ENCODE results near the gene EXOSC7.
A peak's percentile ranks its signal among the peaks of the same experiment; 100 is the strongest.
"Not testable (repeated sequence)": the region's sequence is repeated elsewhere in the genome, so short reads cannot be mapped to it uniquely, and the experiment has no call there.

EXOSC7 gene

GRCh38 chr3:45027441-45027840, 51.4 kb downstream of the EXOSC7 start:
- DNase-seq: no peak

GRCh38 chr3:45029216-45029615, 53.2 kb downstream of the EXOSC7 start:
- DNase-seq: no peak

DNA sequence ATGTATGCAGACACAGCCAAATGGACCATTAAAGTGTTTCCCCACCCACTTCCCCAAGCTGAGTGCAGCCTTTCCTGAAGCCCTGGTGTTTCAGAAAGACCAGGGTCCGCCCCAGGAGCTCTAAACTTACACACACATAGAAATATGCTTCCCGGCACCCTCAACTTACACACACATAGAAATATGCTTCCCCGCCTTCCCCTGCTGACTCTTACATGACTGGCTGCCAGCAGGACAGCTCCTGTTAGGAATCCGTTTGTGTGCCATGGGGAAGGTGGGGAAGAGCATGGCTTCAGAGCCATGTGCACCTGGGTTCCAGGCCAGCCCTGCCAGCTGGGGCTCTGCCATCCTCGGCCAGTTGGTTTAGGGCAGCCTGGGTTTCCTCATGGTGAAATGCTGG, 53.6 kb downstream of the EXOSC7 start:
- DNase-seq: no peak

GRCh38 chr3:45031531-45031930, 55.5 kb downstream of the EXOSC7 start:
- DNase-seq: no peak

DNA sequence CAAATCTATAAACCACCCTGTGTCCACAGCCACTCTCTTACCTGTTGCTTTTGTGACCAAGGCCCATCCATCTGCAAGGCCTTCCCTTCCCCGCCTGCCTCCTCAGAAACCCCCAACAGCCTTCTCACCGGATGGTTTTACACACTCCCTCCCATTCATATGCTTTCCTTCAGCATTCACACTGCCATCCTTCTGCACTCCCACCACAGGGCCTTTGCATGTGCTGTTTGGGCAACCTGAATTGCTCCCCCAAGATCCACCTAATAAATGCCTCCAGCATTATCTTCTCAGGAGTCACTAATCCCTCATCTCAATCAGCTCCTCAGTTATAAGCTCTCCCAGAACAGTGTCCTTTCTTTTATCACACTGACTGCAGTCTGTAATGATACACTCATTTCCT, 56.1 kb downstream of the EXOSC7 start:
- DNase-seq: no peak

- no peak for DNase-seq
Measured at GRCh38 chr3:45033791-45034190, 57.7 kb downstream of the EXOSC7 start.

GRCh38 chr3:45034612-45035252, 58.7 kb downstream of the EXOSC7 start:
- peak in 1 of 2 donors; percentile 40 for DNase-seq

DNA sequence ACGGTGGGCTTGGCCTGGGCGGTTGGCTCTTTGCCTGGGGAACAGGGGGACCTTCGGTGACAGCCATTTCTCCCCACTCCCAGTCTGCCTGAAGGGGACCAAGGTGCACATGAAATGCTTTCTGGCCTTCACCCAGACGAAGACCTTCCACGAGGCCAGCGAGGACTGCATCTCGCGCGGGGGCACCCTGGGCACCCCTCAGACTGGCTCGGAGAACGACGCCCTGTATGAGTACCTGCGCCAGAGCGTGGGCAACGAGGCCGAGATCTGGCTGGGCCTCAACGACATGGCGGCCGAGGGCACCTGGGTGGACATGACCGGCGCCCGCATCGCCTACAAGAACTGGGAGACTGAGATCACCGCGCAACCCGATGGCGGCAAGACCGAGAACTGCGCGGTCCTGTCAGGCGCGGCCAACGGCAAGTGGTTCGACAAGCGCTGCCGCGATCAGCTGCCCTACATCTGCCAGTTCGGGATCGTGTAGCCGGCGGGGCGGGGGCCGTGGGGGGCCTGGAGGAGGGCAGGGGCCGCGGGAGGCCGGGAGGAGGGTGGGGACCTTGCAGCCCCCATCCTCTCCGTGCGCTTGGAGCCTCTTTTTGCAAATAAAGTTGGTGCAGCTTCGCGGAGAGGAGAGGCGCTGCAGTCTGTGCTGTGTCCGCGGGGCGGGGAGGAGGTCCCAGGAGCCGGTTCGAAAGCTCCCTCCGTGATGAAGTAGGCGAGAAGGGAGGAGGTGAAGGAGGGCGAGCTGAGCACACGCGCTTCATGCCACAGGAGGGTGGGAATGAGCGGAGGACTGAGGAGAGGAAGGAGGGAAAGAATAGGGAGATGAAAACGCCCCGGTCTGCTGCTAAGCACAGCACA, 59.6 kb downstream of the EXOSC7 start:
- DNase-seq: peak; percentile 33 to 37

DNA sequence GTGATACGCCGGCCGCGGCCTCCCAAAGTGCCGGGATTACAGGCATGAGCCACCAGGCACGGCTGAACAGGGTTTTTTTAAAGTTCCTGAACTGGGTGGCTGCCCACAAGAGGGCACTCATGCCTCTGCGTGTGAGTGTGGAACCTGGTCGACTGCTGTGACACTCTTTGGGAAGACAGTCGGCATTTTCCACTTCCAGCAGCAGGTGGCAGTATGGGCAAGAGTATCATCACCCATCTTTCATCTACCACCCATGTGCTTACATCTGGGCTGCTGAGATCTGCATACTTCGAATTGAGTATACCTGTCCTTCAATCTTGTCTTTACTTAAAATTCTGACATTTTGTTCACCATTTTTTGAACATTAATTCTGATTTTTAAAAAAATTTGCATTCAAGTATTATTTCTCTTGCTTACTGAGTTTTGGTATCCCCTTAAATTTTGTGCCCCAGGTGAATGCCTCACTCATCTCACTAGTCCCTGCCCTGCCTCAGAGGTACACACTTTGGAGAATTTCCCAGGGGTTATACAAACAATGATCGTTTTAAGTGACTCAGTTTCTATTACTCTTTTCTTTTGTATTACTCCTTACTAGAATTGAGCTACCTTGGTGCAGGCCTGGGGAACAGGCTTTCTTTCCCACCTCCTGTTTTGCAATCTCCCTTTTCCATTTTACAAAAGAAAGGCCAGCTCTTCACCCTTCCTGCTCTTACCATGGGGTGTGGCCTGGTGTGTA, 61.8 kb downstream of the EXOSC7 start:
- DNase-seq: peak; percentile 92 to 93

GRCh38 chr3:45041666-45042065, 65.6 kb downstream of the EXOSC7 start:
- no peak for DNase-seq

GRCh38 chr3:45042162-45042561, 66.1 kb downstream of the EXOSC7 start:
- no peak for DNase-seq

- DNase-seq: no peak
Measured at GRCh38 chr3:45043728-45044299, 67.8 kb downstream of the EXOSC7 start.

DNA sequence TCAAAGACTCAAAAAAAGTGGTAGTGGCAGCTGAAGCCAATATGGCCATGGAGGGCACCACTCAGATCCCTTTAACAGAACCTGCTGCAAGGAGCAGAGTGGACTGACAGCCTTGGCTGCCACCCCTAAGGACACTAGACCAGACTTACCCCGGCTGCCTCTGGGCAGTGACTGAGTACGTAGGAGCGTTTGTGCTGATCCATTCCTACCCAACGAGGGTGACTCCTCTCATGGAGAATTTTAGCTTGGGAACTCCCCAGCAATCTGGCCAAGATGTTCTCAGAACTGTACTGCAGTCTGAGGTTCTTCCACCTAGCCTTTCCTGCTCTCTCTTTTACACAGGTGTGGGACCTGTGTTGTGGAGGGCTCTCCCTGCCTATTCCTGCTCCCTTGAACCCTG, 72.2 kb downstream of the EXOSC7 start:
- no peak for DNase-seq

GRCh38 chr3:45049807-45050206, 73.8 kb downstream of the EXOSC7 start:
- no peak for DNase-seq

DNA sequence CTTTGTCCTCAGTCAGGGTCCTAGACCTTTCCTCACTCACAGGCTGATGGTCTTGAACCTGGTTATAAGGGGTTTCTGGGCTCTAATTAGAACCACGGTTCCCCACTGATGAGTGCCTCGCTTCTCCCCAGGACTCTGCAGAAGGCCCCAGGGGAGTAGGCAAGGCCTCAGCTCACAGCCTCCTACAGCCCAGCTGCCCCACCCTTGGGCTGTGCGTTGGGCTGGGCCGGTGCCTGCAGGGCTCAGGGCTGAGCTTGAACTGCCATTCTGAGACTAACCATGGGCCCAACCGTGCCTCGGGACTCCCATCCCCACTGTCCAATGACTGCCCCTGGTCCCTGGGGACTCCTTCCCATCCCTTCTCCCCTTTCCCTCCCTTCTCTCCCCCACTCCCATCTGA, 75.6 kb downstream of the EXOSC7 start:
- no peak for DNase-seq

GRCh38 chr3:45053805-45054195, 77.8 kb downstream of the EXOSC7 start:
- DNase-seq: not testable (repeated sequence)

- no peak for DNase-seq
Measured at GRCh38 chr3:45054196-45054857, 78.3 kb downstream of the EXOSC7 start.

DNA sequence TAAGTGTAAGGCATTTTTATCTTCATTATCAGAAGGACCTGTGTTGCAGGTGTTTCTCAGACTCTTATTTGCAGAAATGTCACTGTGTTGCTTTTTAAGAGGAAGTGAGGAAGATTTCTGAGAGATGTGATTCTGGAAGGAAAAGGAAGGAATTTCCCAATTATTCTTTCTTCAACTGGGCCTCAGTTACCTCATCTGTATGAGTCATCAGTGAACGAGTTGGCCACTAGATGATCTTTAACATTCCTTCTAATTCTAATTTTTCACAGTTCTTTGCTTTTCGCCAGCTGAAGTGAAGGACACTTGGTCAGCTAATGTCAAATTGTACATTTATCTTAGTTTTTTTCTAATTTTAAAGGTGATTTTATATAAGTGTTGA, 79.0 kb downstream of the EXOSC7 start:
- DNase-seq: no peak

- no peak for DNase-seq
Measured at GRCh38 chr3:45055411-45056143, 79.5 kb downstream of the EXOSC7 start.

- DNase-seq: no peak
Measured at GRCh38 chr3:45056608-45057301, 80.7 kb downstream of the EXOSC7 start.

- no peak for DNase-seq
Measured at GRCh38 chr3:45057557-45057956, 81.5 kb downstream of the EXOSC7 start.

- DNase-seq: no peak
Measured at GRCh38 chr3:45059132-45059531, 83.1 kb downstream of the EXOSC7 start.
